Upper lobe of left lung (tissue), 4 donors: ENCODE results near the gene HAVCR2.

Source experiments
- CTCF ChIP-seq, 6 experiments: fragments of 450-650 bp in 4 of 6; fragments of 200-600 bp in 2 of 6; sonication (generic) in 2 of 6; IDR thresholded peaks; one replicate each; pipeline ENCODE4 v1.5.1; 2016 to 2019; ENCODE audit warnings: antibody characterized with exemption in 6 of 6
- EP300 ChIP-seq, 4 donors: sonication (generic); formaldehyde crosslinking; IDR thresholded peaks; one replicate each; pipeline ENCODE4 v1.5.1; 2017; ENCODE audit warnings: antibody characterized with exemption in 4 of 4, control low read depth in 2 of 4
- POLR2A ChIP-seq, 4 donors: fragments of 450-650 bp; IDR thresholded peaks; one replicate each; pipeline ENCODE4 v1.5.1; 2016 to 2017; ENCODE audit warnings: antibody characterized with exemption in 4 of 4, mild to moderate bottlenecking in 2 of 4

- no peak for TF ChIP-seq CTCF (IDR thresholded peaks at IDR 0.05)
- no peak for TF ChIP-seq POLR2A (IDR thresholded peaks at IDR 0.05)
- TF ChIP-seq EP300 (IDR thresholded peaks at IDR 0.05) = no peak
Measured at GRCh38 chr5:157047898-157048297, 60.9 kb downstream of the HAVCR2 start.
